Mesendoderm (in vitro differentiated cells): Measurements from ENCODE around the gene CYP11A1.

Experiments
- DNase-seq: peaks from one replicate; pipeline ENCODE4 v3.0.0; 2013
- H2AK5ac ChIP-seq: 2 replicates; pipeline ENCODE4 v1.6.1; 2013; ENCODE audit warnings: low read length, inconsistent platforms
- H2BK120ac ChIP-seq: 2 replicates; pipeline ENCODE4 v1.6.1; 2013; ENCODE audit warnings: low read depth, mild to moderate bottlenecking, low read length, moderate library complexity, mixed read lengths
- H2BK15ac ChIP-seq: replicated peaks from 2 replicates; pipeline ENCODE4 v1.6.1; 2013; ENCODE audit warnings: low read depth, mild to moderate bottlenecking, moderate library complexity
- H2BK5ac ChIP-seq: 2 replicates; pipeline ENCODE4 v1.6.1; 2013; ENCODE audit warnings: low read length, inconsistent platforms
- H3K18ac ChIP-seq: 2 replicates; pipeline ENCODE4 v1.6.1; 2013; ENCODE audit warnings: mild to moderate bottlenecking, low read length, mixed read lengths
- H3K23ac ChIP-seq: one replicate; pipeline ENCODE4 v1.6.1; 2013; ENCODE audit warnings: low read length
- H3K27ac ChIP-seq: 2 replicates; pipeline ENCODE4 v1.5.1; 2013; ENCODE audit warnings: low read depth, mild to moderate bottlenecking, inconsistent platforms, low read length, moderate library complexity
- H3K27me3 ChIP-seq: 2 replicates; pipeline ENCODE4 v1.6.1; 2013; ENCODE audit warnings: low read length, control low read depth, mild to moderate bottlenecking, inconsistent platforms; ENCODE audit not compliant: insufficient read depth, poor library complexity
- H3K36me3 ChIP-seq: 2 replicates; pipeline ENCODE4 v1.6.1; 2013; ENCODE audit warnings: low read length, inconsistent platforms; ENCODE audit not compliant: control insufficient read depth, insufficient read depth
- H3K4ac ChIP-seq: one replicate; pipeline ENCODE4 v1.6.1; 2013; ENCODE audit warnings: low read depth, mild to moderate bottlenecking, low read length, moderate library complexity
- H3K4me1 ChIP-seq: 2 replicates; pipeline ENCODE4 v1.6.1; 2013; ENCODE audit warnings: low read depth, low read length, inconsistent platforms; ENCODE audit not compliant: control insufficient read depth
- H3K4me2 ChIP-seq: 2 replicates; pipeline ENCODE4 v1.6.1; 2013; ENCODE audit warnings: low read length
- H3K4me3 ChIP-seq: 2 replicates; pipeline ENCODE4 v1.5.1; 2013; ENCODE audit warnings: mild to moderate bottlenecking, low read length
- H3K56ac ChIP-seq: one replicate; pipeline ENCODE4 v1.6.1; 2013; ENCODE audit warnings: low read length
- H3K79me1 ChIP-seq: 2 replicates; pipeline ENCODE4 v1.6.1; 2013; ENCODE audit warnings: low read length, inconsistent platforms
- H3K79me2 ChIP-seq: 2 replicates; pipeline ENCODE4 v1.6.1; 2013; ENCODE audit warnings: mild to moderate bottlenecking, low read length; ENCODE audit not compliant: control insufficient read depth, insufficient read depth
- H3K9ac ChIP-seq: 2 replicates; pipeline ENCODE4 v1.6.1; 2013; ENCODE audit warnings: low read length, inconsistent platforms
- H4K5ac ChIP-seq: one replicate; pipeline ENCODE4 v1.6.1; 2013; ENCODE audit warnings: low read length
- H4K8ac ChIP-seq: one replicate; pipeline ENCODE4 v1.6.1; 2013; ENCODE audit warnings: low read depth, mild to moderate bottlenecking, control low read depth, low read length, moderate library complexity
- WGBS: extraction: QIAGEN DNeasy Blood & Tissue Kit; methylation state at CpG from one replicate; pipeline ENCODE4 v1.1.7; 2013; ENCODE audit warnings: low lambda C conversion rate, missing lambda C conversion rate; ENCODE audit not compliant: insufficient coverage; ENCODE audit errors: extremely low coverage; 5-methylcytosine and 5-hydroxymethylcytosine counted together

Gene CYP11A1

GRCh38 chr15:74316141-74316540, 51.3 kb downstream of the CYP11A1 start:
- Histone ChIP-seq H3K4me1 (peaks cover 8% of the 10 kb centered on the region), H3K27ac (no peak overlapping the region)

GRCh38 chr15:74315626-74316025, 51.8 kb downstream of the CYP11A1 start:
- no peaks in the 10 kb centered on the region for H3K79me1 ChIP-seq
- H4K8ac ChIP-seq, result no peak overlapping the region
- no peak overlapping the region for H2AK5ac ChIP-seq
- H3K23ac ChIP-seq, result no peak overlapping the region
- no peak overlapping the region for H3K4me3 ChIP-seq
- no peak overlapping the region for H2BK15ac ChIP-seq
- H3K79me2 ChIP-seq, result no peaks in the 10 kb centered on the region
- H4K5ac ChIP-seq, result no peak overlapping the region
- peaks cover 8% of the 10 kb centered on the region for H3K4me1 ChIP-seq
- no peaks in the 10 kb centered on the region for H3K27me3 ChIP-seq
- H3K27ac ChIP-seq, result no peak overlapping the region
- H2BK120ac ChIP-seq, result no peak overlapping the region
- H3K9ac ChIP-seq, result no peak overlapping the region
- H3K56ac ChIP-seq, result no peak overlapping the region
- no peak for DNase-seq
- H3K18ac ChIP-seq, result no peak overlapping the region
- no peak overlapping the region for H3K4ac ChIP-seq
- WGBS, result no CpG with 5 or more reads among the region's 5 CpGs
- no peak overlapping the region for H2BK5ac ChIP-seq
- H3K4me2 ChIP-seq, result no peak overlapping the region
- no peaks in the 10 kb centered on the region for H3K36me3 ChIP-seq

More at GRCh38 chr15:74316141-74316540, 51.3 kb downstream of the CYP11A1 start:
- H3K79me2 ChIP-seq, result no peaks in the 10 kb centered on the region
- no peak overlapping the region for H2AK5ac ChIP-seq
- no peaks in the 10 kb centered on the region for H3K27me3 ChIP-seq
- H2BK5ac ChIP-seq, result no peak overlapping the region
- no peak overlapping the region for H3K56ac ChIP-seq
- no peak overlapping the region for H3K23ac ChIP-seq
- H3K18ac ChIP-seq, result no peak overlapping the region
- H3K36me3 ChIP-seq, result no peaks in the 10 kb centered on the region
- H2BK120ac ChIP-seq, result no peak overlapping the region
- WGBS, result no CpG with 5 or more reads among the region's 13 CpGs
- no peak overlapping the region for H3K4ac ChIP-seq
- DNase-seq, result no peak
- no peak overlapping the region for H3K4me2 ChIP-seq
- H4K8ac ChIP-seq, result no peak overlapping the region
- no peak overlapping the region for H3K4me3 ChIP-seq
- H3K79me1 ChIP-seq, result no peaks in the 10 kb centered on the region
- no peak overlapping the region for H2BK15ac ChIP-seq
- no peak overlapping the region for H3K9ac ChIP-seq
- H4K5ac ChIP-seq, result no peak overlapping the region

- Histone ChIP-seq H4K5ac (no peak overlapping the region), H2BK120ac (no peak overlapping the region), H2BK15ac (no peak overlapping the region), H3K4ac (no peak overlapping the region), H3K4me2 (no peak overlapping the region), H3K23ac (peak overlapping the region; percentile 89), H3K9ac (no peak overlapping the region), H3K79me2 (no peaks in the 10 kb centered on the region), H3K56ac (peak overlapping the region; percentile 17), H4K8ac (no peak overlapping the region), H3K27ac (no peak overlapping the region), H3K27me3 (no peaks in the 10 kb centered on the region), H3K36me3 (no peaks in the 10 kb centered on the region), H3K4me3 (no peak overlapping the region), H2AK5ac (no peak overlapping the region), H2BK5ac (no peak overlapping the region), H3K4me1 (peaks cover 8% of the 10 kb centered on the region), H3K79me1 (no peaks in the 10 kb centered on the region), H3K18ac (no peak overlapping the region)
- WGBS, result no CpG with 5 or more reads among the region's 13 CpGs
- DNase-seq, result no peak
Measured at GRCh38 chr15:74314795-74315438, 52.5 kb downstream of the CYP11A1 start.

GRCh38 chr15:74313889-74314288, 53.6 kb downstream of the CYP11A1 start:
- DNase-seq, result no peak
- Histone ChIP-seq H3K27me3 (no peaks in the 10 kb centered on the region), H3K56ac (no peak overlapping the region), H3K4me3 (no peak overlapping the region), H3K9ac (no peak overlapping the region), H4K5ac (no peak overlapping the region), H2BK5ac (no peak overlapping the region), H3K36me3 (no peaks in the 10 kb centered on the region), H3K79me1 (no peaks in the 10 kb centered on the region), H2BK15ac (no peak overlapping the region), H3K18ac (no peak overlapping the region), H2BK120ac (no peak overlapping the region), H4K8ac (no peak overlapping the region), H3K4me1 (peaks cover 4% of the 10 kb centered on the region), H3K23ac (no peak overlapping the region), H2AK5ac (no peak overlapping the region), H3K79me2 (no peaks in the 10 kb centered on the region), H3K4ac (no peak overlapping the region), H3K4me2 (no peak overlapping the region), H3K27ac (no peak overlapping the region)
- WGBS, result no CpG with 5 or more reads among the region's 7 CpGs

GRCh38 chr15:74312445-74313007, 54.9 kb downstream of the CYP11A1 start:
- Histone ChIP-seq H2BK15ac (no peak overlapping the region), H4K5ac (no peak overlapping the region), H3K9ac (no peak overlapping the region), H3K4ac (no peak overlapping the region), H3K79me2 (no peaks in the 10 kb centered on the region), H3K18ac (no peak overlapping the region), H3K4me2 (no peak overlapping the region), H3K4me1 (peaks cover 9% of the 10 kb centered on the region), H3K27ac (no peak overlapping the region), H3K36me3 (no peaks in the 10 kb centered on the region), H2BK5ac (no peak overlapping the region), H3K27me3 (no peaks in the 10 kb centered on the region), H4K8ac (no peak overlapping the region), H3K79me1 (no peaks in the 10 kb centered on the region), H2BK120ac (no peak overlapping the region), H3K4me3 (no peak overlapping the region), H3K56ac (no peak overlapping the region), H2AK5ac (no peak overlapping the region), H3K23ac (no peak overlapping the region)
- no peak for DNase-seq
- WGBS, result no CpG with 5 or more reads among the region's 9 CpGs
